PC-3 (cell line): ENCODE measurements around the gene UFSP1. TPM values are rescaled to one million over a fixed set of nuclear protein-coding genes. Genes with fewer than 3 reads are reported as not detected.

ENCODE experiments used
- ATAC-seq: fragments of 200-7000 bp; cut with Tn5 transposase; 2 replicates; pipeline ENCODE4 v1.9.1; 2020; ENCODE audit warnings: mild to moderate bottlenecking, moderate library complexity
- BruUV-seq: library from RNA; stranded (reverse); fragments of 400-500 nt; replicated peaks from 2 replicates; lab custom pipeline; 2021; lab: Mats Ljungman, UMichigan
- CTCF ChIA-PET: fragments of 300-600 bp; sonication (Branson Sonifier 250); formaldehyde crosslinking; loops from one replicate; lab custom pipeline; 2022; ENCODE audit warnings: antibody characterized with exemption; lab: Charles Lee
- POLR2A ChIA-PET: fragments of 300-600 bp; sonication (Branson Sonifier 250); formaldehyde crosslinking; loops from one replicate; lab custom pipeline; 2022; ENCODE audit warnings: antibody characterized with exemption; ENCODE audit not compliant: unreplicated experiment; lab: Charles Lee
- DNase-seq: peaks from one replicate; pipeline ENCODE4 v3.0.0-alpha.2; 2015
- H2AFZ ChIP-seq: fragments of 300-600 bp; sonication (generic); 2 replicates; pipeline ENCODE4 v1.6.0; 2016; ENCODE audit warnings: antibody characterized with exemption, low read length
- H3F3A ChIP-seq: fragments of 300-600 bp; sonication (generic); one replicate; pipeline ENCODE4 v1.6.0; 2017; ENCODE audit warnings: antibody characterized with exemption, low read length, control low read depth, mild to moderate bottlenecking; ENCODE audit not compliant: unreplicated experiment
- H3K27ac ChIP-seq: fragments of 300-600 bp; sonication (generic); 2 replicates; pipeline ENCODE4 v1.5.1; 2016; ENCODE audit warnings: mild to moderate bottlenecking, low read length
- H3K27me3 ChIP-seq: fragments of 300-600 bp; sonication (generic); 2 replicates; pipeline ENCODE4 v1.6.1; 2016; ENCODE audit warnings: low read length, mixed read lengths
- H3K36me3 ChIP-seq: fragments of 300-600 bp; sonication (generic); 2 replicates; pipeline ENCODE4 v1.6.1; 2016; ENCODE audit warnings: low read depth, mixed run types, low read length, mixed read lengths
- H3K4me1 ChIP-seq: fragments of 300-600 bp; sonication (generic); 2 replicates; pipeline ENCODE4 v1.5.1; 2016; ENCODE audit warnings: low read length; ENCODE audit not compliant: insufficient read depth
- H3K4me2 ChIP-seq: fragments of 300-600 bp; sonication (generic); 2 replicates; pipeline ENCODE4 v1.6.0; 2016; ENCODE audit warnings: low read length
- H3K4me3 ChIP-seq: fragments of 300-600 bp; sonication (generic); 2 replicates; pipeline ENCODE4 v1.5.1; 2016; ENCODE audit warnings: mild to moderate bottlenecking, low read length, mixed read lengths
- H3K79me2 ChIP-seq: fragments of 300-600 bp; sonication (generic); 2 replicates; pipeline ENCODE4 v1.6.1; 2017; ENCODE audit warnings: low read length, mixed read lengths
- H3K9ac ChIP-seq: fragments of 300-600 bp; sonication (generic); 2 replicates; pipeline ENCODE4 v1.6.0; 2016; ENCODE audit warnings: mild to moderate bottlenecking, low read length
- H3K9me2 ChIP-seq: fragments of 300-600 bp; sonication (generic); replicated peaks from 2 replicates; pipeline ENCODE4 v1.6.1; 2016; ENCODE audit warnings: mixed run types, low read length, mixed read lengths
- H3K9me3 ChIP-seq: fragments of 300-600 bp; sonication (generic); 2 replicates; pipeline ENCODE4 v1.6.1; 2016; ENCODE audit warnings: low read length, mixed read lengths
- H4K20me1 ChIP-seq: fragments of 300-600 bp; sonication (generic); 2 replicates; pipeline ENCODE4 v1.6.1; 2016; ENCODE audit warnings: low read length, mixed read lengths
- EZH2 ChIP-seq: fragments of 300-600 bp; sonication (generic); IDR thresholded peaks from one replicate; pipeline ENCODE4 v1.6.1; 2017; ENCODE audit warnings: antibody characterized with exemption, mild to moderate bottlenecking, low read length; ENCODE audit not compliant: unreplicated experiment
- EZH2phosphoT487 ChIP-seq: fragments of 300-600 bp; sonication (generic); IDR thresholded peaks from 2 replicates; pipeline ENCODE4 v1.6.1; 2018; ENCODE audit warnings: mild to moderate bottlenecking, antibody characterized with exemption, low read length, borderline replicate concordance
- intact Hi-C: fragments of 100-400 bp; cut with micrococcal nuclease; formaldehyde crosslinking; loops from 2 replicates; pipeline ENCODE4 v1.9.0; 2023
- total RNA-seq: library from RNA; depleted of rRNA; stranded (reverse); fragments of >200 nt; gene quantifications from 2 replicates; pipeline ENCODE4 v1.2.3, GENCODE V29; 2014
- TF ChIP-seq, protein P1 (sequence below): fragments of 300-600 bp; sonication (generic); conservative IDR thresholded peaks from 2 replicates; pipeline ENCODE4 v1.5.1; 2017; ENCODE audit warnings: antibody characterized with exemption, low read depth, mild to moderate bottlenecking, low read length

The UFSP1 gene
- total RNA-seq, 1 experiment from 2014 or later, result 10.5 TPM

DNA sequence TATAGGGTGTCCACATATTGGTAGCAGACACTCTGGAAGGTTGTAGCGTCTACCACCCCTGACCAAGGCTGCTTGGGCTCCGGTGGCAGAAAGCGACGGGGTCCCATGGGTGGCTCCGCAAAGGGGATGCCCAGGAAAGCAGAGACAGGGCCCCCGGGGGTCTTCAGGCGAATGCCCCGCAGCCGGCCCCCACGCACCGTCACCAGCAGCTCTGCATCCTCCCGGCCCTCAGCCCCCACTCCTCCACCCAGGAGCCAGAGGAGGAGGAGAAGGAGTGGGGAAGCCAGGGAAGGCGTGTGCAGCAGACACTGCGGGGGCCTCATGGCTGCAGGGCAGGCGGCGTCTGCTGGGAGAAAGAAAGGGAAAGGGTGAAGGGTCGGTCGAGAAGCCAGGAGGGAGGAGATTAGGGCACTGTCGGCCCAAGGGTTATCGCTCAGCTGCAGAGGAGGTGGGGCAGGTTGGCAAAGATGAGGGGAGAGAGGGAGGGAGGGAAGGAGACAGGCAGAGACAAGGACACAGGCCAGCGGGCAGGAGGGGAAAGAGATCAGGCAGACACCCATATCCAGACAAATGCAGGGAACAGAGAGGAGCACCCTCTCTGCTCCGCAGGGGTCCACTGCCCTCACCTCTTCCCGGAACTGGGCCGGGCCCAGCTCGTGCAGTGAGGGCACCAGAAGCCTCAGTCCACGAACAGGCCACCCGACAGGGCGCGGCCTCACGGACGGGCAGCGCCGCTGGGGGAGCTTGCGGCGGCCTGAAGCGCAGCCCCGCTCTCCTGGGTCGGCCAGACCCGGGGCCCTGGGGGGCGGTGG is 4.6 kb upstream of the UFSP1 start:
- DNase-seq (no peak), ATAC-seq (no peak)
- H3K4me3 ChIP-seq, result no peak overlapping the region
- H3K9me3 ChIP-seq, result no peaks in the 10 kb centered on the region
- no peak overlapping the region for H2AFZ ChIP-seq
- no peaks in the 10 kb centered on the region for H3K36me3 ChIP-seq
- no peak overlapping the region for H3K9ac ChIP-seq
- H3K4me2 ChIP-seq, result no peak overlapping the region
- no peaks in the 10 kb centered on the region for H3F3A ChIP-seq
- no TSS peak for BruUV-seq
- H4K20me1 ChIP-seq, result no peaks in the 10 kb centered on the region
- no peak overlapping the region for H3K27ac ChIP-seq
- intact Hi-C loops, result loop anchor here (10.0 kb wide), 1 partner anchor 241 kb away; no protein-coding TSS in a partner anchor
- H3K27me3 ChIP-seq, result peaks cover 17% of the 10 kb centered on the region
- H3K4me1 ChIP-seq, result peaks cover 28% of the 10 kb centered on the region
- no peaks in the 10 kb centered on the region for H3K9me2 ChIP-seq
- H3K79me2 ChIP-seq, result peaks cover 3% of the 10 kb centered on the region
- CTCF ChIA-PET, result interaction anchor here (0.5 kb wide), 1 partner anchor 86 kb away, joined by 3 read pairs; no protein-coding TSS in a partner anchor
- TF ChIP-seq, protein P1, sequence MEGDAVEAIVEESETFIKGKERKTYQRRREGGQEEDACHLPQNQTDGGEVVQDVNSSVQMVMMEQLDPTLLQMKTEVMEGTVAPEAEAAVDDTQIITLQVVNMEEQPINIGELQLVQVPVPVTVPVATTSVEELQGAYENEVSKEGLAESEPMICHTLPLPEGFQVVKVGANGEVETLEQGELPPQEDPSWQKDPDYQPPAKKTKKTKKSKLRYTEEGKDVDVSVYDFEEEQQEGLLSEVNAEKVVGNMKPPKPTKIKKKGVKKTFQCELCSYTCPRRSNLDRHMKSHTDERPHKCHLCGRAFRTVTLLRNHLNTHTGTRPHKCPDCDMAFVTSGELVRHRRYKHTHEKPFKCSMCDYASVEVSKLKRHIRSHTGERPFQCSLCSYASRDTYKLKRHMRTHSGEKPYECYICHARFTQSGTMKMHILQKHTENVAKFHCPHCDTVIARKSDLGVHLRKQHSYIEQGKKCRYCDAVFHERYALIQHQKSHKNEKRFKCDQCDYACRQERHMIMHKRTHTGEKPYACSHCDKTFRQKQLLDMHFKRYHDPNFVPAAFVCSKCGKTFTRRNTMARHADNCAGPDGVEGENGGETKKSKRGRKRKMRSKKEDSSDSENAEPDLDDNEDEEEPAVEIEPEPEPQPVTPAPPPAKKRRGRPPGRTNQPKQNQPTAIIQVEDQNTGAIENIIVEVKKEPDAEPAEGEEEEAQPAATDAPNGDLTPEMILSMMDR, result no peak
- TF ChIP-seq EZH2 (no peak), EZH2phosphoT487 (no peak)
- POLR2A ChIA-PET, result no interaction called here

DNA sequence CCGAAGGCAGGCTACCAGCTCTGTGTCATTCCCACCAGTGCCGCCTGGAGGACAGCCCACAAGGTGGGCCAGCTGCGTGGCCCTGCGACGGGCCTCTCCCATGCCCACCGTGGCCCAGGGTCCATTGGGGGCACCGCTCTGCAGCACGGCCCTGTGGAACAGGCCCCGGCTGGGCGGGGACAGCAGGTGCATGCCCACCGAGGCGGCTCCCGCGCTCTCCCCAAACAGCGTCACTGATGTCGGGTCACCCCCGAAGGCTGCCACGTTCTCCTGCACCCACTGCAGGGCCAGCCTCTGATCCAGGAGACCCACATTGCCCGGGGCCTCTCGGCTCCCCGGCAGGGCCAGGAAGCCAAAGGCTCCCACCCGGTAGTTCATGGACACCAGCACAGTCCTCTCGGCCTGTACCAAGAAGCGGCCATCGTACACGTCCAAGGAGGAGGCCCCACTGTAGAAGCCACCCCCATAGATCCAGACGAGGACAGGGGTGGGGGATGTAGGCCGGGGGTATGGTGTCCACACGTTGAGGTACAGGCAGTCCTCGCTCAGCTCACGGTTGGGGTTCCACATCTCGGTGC is 3.9 kb upstream of the UFSP1 start:
- Histone ChIP-seq H3K27me3 (peaks cover 17% of the 10 kb centered on the region), H2AFZ (no peak overlapping the region), H4K20me1 (no peaks in the 10 kb centered on the region), H3K9ac (no peak overlapping the region), H3F3A (no peaks in the 10 kb centered on the region), H3K4me3 (no peak overlapping the region), H3K36me3 (peaks cover 3% of the 10 kb centered on the region; the same call in 1 of the 2 replicates), H3K9me2 (no peaks in the 10 kb centered on the region), H3K9me3 (no peaks in the 10 kb centered on the region), H3K27ac (no peak overlapping the region), H3K4me2 (no peak overlapping the region), H3K4me1 (peaks cover 35% of the 10 kb centered on the region), H3K79me2 (peaks cover 10% of the 10 kb centered on the region)
- TF ChIP-seq, protein P1, result no peak
- TF ChIP-seq EZH2phosphoT487 (no peak), EZH2 (no peak)
- DNase-seq, result no peak
- ATAC-seq, result no peak
- intact Hi-C loops, result loop anchor here (10.0 kb wide), 1 partner anchor 241 kb away; no protein-coding TSS in a partner anchor
- no TSS peak for BruUV-seq
- ChIA-PET POLR2A (no interaction called here), CTCF (no interaction called here)
